Measurements from ENCODE around the gene NHP2.

DNA sequence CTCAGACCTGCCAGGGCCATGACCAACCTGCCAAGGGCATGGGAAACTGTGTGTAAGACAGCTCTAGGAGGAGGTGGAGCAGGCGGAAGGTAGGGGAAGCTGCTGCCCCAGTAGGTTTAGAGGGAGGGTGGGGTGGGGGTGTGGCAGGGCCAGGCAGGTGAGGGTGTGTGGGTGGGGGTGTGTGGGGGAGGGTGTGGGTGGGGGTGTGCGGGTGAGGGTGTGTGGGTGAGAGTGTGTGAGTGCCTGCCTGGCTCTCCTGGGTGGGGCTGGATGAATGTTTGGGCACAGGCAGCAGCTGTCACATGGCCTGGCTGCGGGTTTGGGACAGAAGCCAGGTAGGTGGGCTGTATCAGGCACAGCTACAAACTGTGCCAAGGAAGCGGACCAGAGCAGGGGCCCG lies 49.2 kb downstream of the NHP2 start:
- no peak for TF ChIP-seq EZH2 (IDR thresholded peaks at IDR 0.05; ENCODE audit: borderline replicate concordance, low read depth, low read length, severe bottlenecking)
- TF ChIP-seq, protein P1, sequence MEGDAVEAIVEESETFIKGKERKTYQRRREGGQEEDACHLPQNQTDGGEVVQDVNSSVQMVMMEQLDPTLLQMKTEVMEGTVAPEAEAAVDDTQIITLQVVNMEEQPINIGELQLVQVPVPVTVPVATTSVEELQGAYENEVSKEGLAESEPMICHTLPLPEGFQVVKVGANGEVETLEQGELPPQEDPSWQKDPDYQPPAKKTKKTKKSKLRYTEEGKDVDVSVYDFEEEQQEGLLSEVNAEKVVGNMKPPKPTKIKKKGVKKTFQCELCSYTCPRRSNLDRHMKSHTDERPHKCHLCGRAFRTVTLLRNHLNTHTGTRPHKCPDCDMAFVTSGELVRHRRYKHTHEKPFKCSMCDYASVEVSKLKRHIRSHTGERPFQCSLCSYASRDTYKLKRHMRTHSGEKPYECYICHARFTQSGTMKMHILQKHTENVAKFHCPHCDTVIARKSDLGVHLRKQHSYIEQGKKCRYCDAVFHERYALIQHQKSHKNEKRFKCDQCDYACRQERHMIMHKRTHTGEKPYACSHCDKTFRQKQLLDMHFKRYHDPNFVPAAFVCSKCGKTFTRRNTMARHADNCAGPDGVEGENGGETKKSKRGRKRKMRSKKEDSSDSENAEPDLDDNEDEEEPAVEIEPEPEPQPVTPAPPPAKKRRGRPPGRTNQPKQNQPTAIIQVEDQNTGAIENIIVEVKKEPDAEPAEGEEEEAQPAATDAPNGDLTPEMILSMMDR (IDR thresholded peaks at IDR 0.05; ENCODE audit: borderline replicate concordance, extremely low read depth, low read length, poor library complexity, severe bottlenecking), result no peak

Data from DND-41 (cell line).